HG03575 (cell line): ENCODE measurements around the gene DENND2A.
"Not testable (repeated sequence)": the region's sequence is repeated elsewhere in the genome, so short reads cannot be mapped to it uniquely, and the experiment has no call there.

Experiments
- ATAC-seq: cut with Tn5 transposase; IDR thresholded peaks from one replicate; pipeline ENCODE4 v1.9.1; 2021; ENCODE audit not compliant: unreplicated experiment, insufficient number of reproducible peaks, low FRiP score; ENCODE audit errors: extremely low read depth

The DENND2A gene

GRCh38 chr7:140654661-140655060 is 14.0 kb upstream of the DENND2A start:
- ATAC-seq, result no peak

- no peak for ATAC-seq
These were observed 13.4 kb upstream of the DENND2A start for GRCh38 chr7:140654109-140654387.

GRCh38 chr7:140653319-140654108 is 12.9 kb upstream of the DENND2A start:
- ATAC-seq, result no peak

GRCh38 chr7:140650367-140650766 is 9.8 kb upstream of the DENND2A start:
- ATAC-seq, result no peak

GRCh38 chr7:140649556-140650205 is 9.1 kb upstream of the DENND2A start:
- no peak for ATAC-seq

- no peak for ATAC-seq
These were observed 6.5 kb upstream of the DENND2A start for GRCh38 chr7:140646931-140647647.

DNA sequence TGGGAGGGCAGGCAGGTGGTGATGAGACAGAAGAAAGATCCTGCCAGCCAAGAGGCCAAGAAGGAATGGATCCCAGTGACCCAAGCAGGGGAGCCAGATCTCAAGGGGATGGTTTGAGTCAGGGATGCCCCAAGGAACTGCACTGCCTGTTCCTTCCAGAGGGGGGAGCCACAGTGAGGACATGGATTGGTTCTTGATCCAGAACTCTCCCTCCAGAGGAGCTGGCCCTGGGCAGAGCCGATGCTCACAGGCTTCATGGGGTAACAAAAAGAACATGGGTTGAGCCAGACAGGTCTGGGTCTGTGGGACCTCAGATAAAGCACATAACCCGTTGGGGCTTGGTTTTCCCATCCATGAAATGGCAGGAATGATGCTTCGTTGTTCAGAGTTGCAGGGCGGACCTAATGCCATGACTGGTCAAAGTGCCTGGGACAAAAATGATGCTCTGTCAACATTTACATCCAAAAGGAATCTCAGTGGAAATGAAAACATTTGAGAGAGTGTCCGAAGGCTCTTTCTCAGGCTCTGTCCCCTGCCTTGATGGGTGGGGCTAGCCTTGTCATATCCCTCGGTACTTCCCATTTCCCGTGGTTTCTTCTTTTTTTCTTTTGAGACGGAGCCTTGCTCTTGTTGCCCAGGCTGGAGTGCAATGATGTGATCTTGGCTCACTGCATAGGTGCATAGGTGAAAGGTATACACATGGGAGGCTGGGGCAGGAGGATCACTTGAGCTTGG is 4.7 kb upstream of the DENND2A start:
- ATAC-seq, result no peak

DNA sequence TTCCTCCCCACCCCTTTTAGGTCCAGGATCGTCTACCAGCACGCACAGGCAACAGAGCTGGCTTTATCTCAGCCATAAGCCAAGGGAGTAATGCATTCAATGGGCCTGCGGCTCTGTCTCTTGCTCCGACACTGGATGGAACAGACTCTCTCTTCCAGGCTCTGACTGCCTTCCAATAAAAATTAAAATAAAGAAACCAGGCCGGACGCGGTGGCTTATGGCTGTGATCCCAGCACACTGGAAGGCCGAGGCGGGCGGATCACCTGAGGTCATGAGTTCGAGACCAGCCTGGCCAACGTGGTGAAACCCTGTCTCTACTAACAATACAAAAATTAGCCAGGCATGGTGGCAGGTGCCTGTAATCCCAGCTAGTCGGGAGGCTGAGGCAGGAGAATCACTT is 4.1 kb upstream of the DENND2A start:
- ATAC-seq, result not testable (repeated sequence)

DNA sequence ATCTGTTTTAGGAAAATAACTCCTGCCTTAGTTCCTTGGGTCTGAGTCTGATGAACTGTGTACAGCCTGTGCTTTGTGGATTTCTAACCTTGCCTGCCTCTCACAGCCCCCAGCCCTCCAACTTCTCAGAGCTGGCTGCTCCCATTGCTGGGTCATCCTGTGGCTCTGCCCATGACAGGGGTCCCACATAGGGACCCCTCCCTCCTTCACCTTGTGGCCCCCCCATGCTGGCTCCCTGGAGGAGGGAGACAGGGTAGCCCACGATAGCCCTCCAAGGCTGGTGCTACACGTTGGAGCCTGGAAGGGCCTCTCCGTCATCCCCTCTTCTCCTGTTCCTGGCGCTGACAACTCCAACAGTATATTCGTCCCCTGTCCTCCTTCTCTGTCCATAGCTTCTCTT is 2.8 kb upstream of the DENND2A start:
- no peak for ATAC-seq

- ATAC-seq, result no peak
These were observed 1.0 kb upstream of the DENND2A start for GRCh38 chr7:140641524-140642195.

GRCh38 chr7:140640060-140640637 is 464 bp downstream of the DENND2A start:
- ATAC-seq, result no peak

DNA sequence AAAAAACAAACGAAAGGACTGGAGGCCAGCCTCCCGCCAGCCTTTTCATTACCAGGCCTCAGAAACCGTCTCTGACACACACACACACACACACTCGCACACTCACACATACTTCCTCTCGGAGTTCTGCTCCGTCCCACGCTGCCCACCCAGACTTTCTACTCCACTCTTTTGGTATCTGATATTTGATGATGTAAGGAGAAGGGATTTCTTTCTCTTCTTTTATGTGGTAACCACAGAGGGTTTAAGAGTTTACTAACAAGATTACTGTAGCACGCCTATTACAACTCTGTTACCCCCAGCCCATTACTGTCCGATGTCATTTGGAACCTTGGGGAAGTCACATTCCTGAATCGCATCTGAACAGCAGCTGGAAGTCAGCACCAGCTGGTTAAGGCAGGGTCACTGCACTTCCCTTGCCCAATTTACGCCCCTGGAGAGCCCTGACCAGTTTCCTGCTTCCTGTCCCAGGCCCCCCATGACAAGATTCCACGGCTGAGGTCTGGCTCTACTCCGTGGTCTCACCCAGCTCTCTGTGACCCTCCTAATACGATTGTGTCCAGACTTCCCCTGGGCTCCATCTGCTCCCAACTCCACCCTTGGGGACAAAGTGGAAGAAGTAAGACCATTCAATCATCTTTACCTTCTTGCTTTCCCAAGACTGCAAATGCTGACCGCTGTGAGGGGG is 1.1 kb downstream of the DENND2A start:
- ATAC-seq, result no peak

DNA sequence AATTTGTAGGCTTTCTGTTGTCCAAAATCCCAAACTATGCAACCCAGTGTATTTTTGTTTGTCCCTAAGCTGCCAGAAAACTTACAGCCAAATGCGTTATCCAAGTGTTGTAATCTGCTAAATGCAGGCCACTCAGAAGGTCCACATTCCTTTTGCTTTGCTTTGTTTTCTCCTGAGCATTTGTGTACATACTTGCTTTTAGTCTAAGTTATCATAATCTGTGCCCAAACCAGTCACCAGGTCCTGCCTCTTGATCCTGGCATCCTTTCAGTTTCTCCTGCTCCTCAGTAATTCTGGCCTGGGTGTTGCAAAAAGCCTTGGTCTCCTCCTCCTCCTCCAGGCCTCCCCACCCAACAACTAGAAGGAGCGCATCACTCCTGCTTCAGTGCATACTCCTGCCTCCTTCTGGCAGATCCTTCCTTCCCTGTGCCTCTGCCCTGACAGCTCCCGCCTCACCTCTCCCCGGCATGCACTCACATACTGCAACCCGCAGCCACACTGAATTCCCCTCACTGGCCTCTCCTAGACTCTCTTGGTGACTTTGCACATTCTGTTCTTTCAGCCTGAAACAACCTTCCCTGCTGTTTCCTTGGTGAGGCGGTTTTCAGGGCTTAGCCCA is 2.3 kb downstream of the DENND2A start:
- no peak for ATAC-seq

DNA sequence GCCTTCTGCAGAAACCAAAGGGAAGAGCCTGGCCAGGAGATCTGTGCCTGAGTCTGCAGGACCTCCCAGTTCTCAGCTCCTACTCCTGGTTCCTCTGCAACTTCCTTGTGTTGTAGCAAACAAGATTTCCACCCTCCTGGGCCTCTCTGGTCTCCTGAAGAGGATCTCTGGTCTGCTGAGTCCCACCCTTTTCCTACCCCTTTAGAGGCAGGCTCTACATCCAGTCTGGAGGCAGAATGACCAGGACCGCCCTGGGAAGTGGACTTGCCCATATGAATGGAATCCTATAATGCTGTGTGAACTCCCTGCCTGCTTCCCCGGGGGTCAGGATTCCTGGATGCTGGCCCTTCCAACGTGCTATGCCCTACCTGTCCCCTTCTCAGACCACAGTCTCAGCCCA is 3.2 kb downstream of the DENND2A start:
- no peak for ATAC-seq

- ATAC-seq, result no peak
These were observed 4.8 kb downstream of the DENND2A start for GRCh38 chr7:140635816-140636215.

- ATAC-seq, result no peak
These were observed 5.3 kb downstream of the DENND2A start for GRCh38 chr7:140635345-140635744.

DNA sequence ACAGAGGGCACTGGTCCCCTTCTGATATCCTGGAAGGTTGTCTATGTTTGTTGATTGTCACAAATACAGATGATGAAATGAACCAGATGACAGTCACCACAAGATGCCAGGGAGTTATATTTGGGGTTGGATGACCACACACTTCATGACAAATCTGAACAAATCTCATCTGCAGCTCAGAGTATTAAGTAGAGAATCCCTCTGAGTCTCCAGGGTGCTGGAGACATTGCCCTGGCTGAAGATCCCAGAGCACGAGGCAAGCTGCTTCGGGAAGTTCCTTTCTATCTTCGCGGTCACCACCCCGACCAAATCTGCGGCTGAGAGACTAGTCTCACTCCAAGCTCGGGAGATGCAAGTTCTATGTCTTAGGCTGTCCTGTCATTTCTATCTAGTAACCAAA is 9.0 kb downstream of the DENND2A start:
- no peak for ATAC-seq

DNA sequence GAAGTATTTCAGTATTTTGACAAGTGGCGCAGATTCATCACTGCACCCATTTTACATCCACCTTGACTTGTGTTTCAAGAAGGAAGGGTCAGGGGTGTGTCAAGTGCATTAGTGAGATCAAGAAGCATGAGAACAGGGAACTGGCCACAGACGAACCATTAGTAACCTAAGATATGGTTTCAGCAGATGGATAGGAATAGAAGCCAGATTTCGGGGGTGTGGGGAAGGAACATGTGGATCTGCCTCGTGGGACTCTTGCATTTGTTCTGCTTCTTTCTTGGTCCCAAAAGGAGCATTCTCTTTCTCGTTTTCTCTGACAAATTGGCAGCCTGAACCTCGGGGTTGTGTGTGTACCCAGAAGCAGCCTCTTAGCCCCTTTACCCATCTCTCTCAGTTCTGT is 9.6 kb downstream of the DENND2A start:
- ATAC-seq, result no peak
